ENCODE data around the gene MYOM1. TPM values are rescaled to one million over a fixed set of nuclear protein-coding genes. Genes with fewer than 3 reads are reported as not detected.

Gene MYOM1
- total RNA-seq, 4 donors from 2014 or later, result 0.23 to 2.5 (median 0.52) TPM

DNA sequence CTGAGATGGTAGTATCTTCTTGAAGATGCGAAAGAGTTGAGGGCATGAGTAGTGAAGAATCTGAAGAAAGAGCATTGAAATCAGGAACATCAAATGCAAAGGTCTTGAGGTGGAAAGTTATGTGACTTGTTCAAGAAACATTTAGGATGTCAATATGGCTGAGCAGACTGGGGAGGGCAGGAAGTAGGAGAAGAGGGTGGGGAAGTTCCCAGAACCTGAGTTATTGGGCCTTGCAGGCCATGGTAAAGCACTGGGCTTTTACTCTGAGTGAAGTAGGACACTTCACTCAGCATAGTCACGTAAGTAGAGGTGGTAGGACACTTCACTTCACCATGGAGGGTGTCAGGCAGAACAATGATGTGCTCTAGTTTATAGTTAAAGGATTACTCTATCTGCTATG lies 16.1 kb upstream of the MYOM1 start:
- no peak for DNase-seq
- no peak overlapping the region for H3K4me3 ChIP-seq
- no peaks in the 10 kb centered on the region for H3K27me3 ChIP-seq
- H3K36me3 ChIP-seq, result no peaks in the 10 kb centered on the region
- H3K9me3 ChIP-seq, result no peaks in the 10 kb centered on the region
- peaks cover 0 to 5% (median 0%) of the 10 kb centered on the region in 3 donors for H3K4me1 ChIP-seq
- TF ChIP-seq POLR2A (IDR thresholded peaks at IDR 0.05), result no peak
- TF ChIP-seq, protein P1, sequence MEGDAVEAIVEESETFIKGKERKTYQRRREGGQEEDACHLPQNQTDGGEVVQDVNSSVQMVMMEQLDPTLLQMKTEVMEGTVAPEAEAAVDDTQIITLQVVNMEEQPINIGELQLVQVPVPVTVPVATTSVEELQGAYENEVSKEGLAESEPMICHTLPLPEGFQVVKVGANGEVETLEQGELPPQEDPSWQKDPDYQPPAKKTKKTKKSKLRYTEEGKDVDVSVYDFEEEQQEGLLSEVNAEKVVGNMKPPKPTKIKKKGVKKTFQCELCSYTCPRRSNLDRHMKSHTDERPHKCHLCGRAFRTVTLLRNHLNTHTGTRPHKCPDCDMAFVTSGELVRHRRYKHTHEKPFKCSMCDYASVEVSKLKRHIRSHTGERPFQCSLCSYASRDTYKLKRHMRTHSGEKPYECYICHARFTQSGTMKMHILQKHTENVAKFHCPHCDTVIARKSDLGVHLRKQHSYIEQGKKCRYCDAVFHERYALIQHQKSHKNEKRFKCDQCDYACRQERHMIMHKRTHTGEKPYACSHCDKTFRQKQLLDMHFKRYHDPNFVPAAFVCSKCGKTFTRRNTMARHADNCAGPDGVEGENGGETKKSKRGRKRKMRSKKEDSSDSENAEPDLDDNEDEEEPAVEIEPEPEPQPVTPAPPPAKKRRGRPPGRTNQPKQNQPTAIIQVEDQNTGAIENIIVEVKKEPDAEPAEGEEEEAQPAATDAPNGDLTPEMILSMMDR (IDR thresholded peaks at IDR 0.05), result no peak
- no peak overlapping the region for H3K27ac ChIP-seq
- WGBS, 2 donors, result 91 to 96% methylated on average over 2 of the region's 2 CpGs
- intact Hi-C loops (cut with DNase I), result no loop called here

GRCh38 chr18:3234457-3234856 lies 14.7 kb upstream of the MYOM1 start:
- H3K27me3 ChIP-seq, result no peaks in the 10 kb centered on the region
- DNase-seq, result no peak
- TF ChIP-seq, protein P1 (IDR thresholded peaks at IDR 0.05), result no peak
- no peak for TF ChIP-seq POLR2A (IDR thresholded peaks at IDR 0.05)
- intact Hi-C loops (cut with DNase I), result loop anchor here (5.0 kb wide), 1 partner anchor 302 kb away; no protein-coding TSS in a partner anchor
- peaks cover 0 to 9% (median 0%) of the 10 kb centered on the region in 3 donors for H3K4me1 ChIP-seq
- no peaks in the 10 kb centered on the region for H3K36me3 ChIP-seq
- WGBS, 2 donors, result 5 to 33% methylated on average over 5 of the region's 5 CpGs
- H3K9me3 ChIP-seq, result no peaks in the 10 kb centered on the region
- no peak overlapping the region for H3K27ac ChIP-seq
- H3K4me3 ChIP-seq, result no peak overlapping the region

DNA sequence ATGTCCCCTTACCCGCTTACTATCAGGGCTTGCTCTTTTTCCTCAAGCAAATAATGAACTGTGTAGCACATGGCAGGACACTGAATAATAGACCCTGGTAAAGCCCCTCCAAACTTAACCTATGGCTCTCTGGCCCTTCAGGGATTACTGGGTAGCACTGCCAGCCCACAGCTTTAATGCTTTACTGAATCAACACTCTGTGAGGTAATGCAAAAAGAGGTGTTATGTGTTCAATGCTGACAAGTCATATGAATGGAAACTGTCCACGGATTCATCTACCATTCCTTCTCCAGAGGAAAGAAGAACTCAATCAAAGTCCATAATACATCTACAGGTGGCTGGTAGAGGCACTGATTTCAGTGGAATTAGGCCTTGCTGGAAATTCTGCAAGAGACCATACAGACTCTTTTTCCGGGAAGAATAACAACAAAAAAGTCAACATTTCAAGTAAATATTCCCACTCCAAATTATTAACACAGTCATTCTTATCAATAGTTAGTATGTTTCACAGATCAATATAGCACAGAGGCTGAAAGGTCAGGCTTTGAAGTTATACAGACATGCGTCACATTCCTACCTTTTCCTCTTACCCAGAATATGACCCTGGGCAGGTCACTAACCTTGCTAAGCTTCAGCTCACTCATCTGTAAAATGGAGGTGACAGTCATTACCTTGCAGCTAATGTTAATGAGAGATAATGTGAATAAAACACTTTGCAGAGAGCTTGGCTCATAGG lies 13.8 kb upstream of the MYOM1 start:
- H3K9me3 ChIP-seq, result no peaks in the 10 kb centered on the region
- 88 to 91% methylated on average over 3 to 4 of the region's 4 CpGs for WGBS, 2 donors
- TF ChIP-seq, protein P1 (IDR thresholded peaks at IDR 0.05), result no peak
- no peak for TF ChIP-seq POLR2A (IDR thresholded peaks at IDR 0.05)
- H3K27ac ChIP-seq, result no peak overlapping the region
- no peak for DNase-seq
- H3K27me3 ChIP-seq, result no peaks in the 10 kb centered on the region
- H3K4me1 ChIP-seq, result peaks cover 0 to 9% (median 0%) of the 10 kb centered on the region in 3 donors
- intact Hi-C loops (cut with DNase I), result loop anchor here (5.0 kb wide), 1 partner anchor 301 kb away; no protein-coding TSS in a partner anchor
- H3K36me3 ChIP-seq, result no peaks in the 10 kb centered on the region
- no peak overlapping the region for H3K4me3 ChIP-seq

DNA sequence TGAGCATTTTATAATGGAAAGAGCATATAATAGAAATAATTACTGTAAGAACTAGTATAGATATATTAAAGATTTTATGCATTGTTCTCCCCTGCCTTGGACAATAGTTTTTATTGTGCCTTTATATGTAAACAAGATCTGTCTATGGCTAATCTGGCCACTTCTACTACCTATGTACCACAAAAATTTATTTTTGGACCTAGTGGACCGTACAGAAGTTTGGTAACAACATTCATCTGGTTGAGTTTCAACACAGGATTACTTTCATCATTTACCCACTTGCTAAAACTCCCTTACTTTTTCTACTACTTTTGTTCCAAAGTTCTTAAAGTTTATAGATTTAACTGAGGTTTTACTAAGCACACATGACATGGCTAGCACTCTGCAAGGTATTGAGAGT lies 13.2 kb upstream of the MYOM1 start:
- H3K36me3 ChIP-seq, result no peaks in the 10 kb centered on the region
- no peak for DNase-seq
- H3K27me3 ChIP-seq, result no peaks in the 10 kb centered on the region
- no peak overlapping the region for H3K27ac ChIP-seq
- TF ChIP-seq, protein P1 (IDR thresholded peaks at IDR 0.05), result no peak
- TF ChIP-seq POLR2A (IDR thresholded peaks at IDR 0.05), result no peak
- H3K4me1 ChIP-seq, result peaks cover 0 to 9% (median 0%) of the 10 kb centered on the region in 3 donors
- WGBS, 2 donors, result 71 to 79% methylated on average over 1 of the region's 1 CpG
- no peak overlapping the region for H3K4me3 ChIP-seq
- intact Hi-C loops (cut with DNase I), result loop anchor here (5.0 kb wide), 1 partner anchor 301 kb away; no protein-coding TSS in a partner anchor
- H3K9me3 ChIP-seq, result no peaks in the 10 kb centered on the region
